Measurements from ENCODE around the gene VDR.

VDR gene

DNA sequence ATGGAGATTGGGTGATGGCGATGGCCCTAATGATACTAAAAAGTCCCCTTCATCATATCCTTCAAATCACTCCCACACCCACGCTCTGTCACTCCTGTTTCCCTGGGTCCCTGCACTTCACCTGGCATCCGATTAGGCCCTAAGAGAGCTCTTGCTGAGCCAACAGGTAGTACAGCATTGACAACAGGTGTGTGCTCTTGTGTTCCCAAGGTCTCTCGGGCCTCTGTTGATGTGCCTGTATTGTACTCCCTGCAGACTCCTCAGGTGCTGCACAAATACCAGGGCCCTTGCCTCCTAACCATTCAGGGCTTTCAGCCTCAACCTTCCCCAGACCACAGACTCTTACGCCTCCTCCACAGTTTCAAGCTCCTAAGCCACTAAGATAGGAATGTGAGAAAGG is 25.8 kb upstream of the VDR start:
- no peak overlapping the region for H3K4me3 ChIP-seq (ENCODE audit: low read depth, low read length)
- DNase-seq (ENCODE audit: low read depth) = no peak
- TF ChIP-seq CTCF (IDR thresholded peaks at IDR 0.05; ENCODE audit: insufficient read depth, low read depth, low read length, missing control alignments) = no peak

GRCh38 chr12:47927346-47927745 is 22.6 kb upstream of the VDR start:
- H3K4me3 ChIP-seq (ENCODE audit: low read depth, low read length) = no peak overlapping the region
- no peak for DNase-seq (ENCODE audit: low read depth)
- TF ChIP-seq CTCF (IDR thresholded peaks at IDR 0.05; ENCODE audit: insufficient read depth, low read depth, low read length, missing control alignments) = no peak

DNA sequence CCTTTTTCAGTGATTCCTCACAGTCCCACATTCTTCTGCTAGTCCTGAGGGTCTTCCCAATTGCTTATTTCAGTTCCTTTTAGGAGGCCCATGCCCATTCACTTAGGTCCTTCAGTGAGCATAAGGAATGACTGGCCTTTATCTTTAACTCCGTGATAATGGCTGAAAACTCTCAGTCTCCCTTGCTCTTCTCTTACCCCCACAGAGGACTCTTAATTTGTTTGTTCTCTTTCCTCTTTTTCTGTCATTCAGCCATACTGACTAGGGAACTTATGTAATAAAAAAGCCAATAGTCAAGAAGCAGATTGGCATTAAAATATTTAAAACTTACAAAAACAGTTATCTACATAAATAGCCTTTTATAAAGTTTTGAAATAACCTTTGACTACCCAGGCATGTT is 17.1 kb upstream of the VDR start:
- H3K4me3 ChIP-seq (ENCODE audit: low read depth, low read length) = no peak overlapping the region
- no peak for TF ChIP-seq CTCF (IDR thresholded peaks at IDR 0.05; ENCODE audit: insufficient read depth, low read depth, low read length, missing control alignments)
- DNase-seq (ENCODE audit: low read depth) = no peak

DNA sequence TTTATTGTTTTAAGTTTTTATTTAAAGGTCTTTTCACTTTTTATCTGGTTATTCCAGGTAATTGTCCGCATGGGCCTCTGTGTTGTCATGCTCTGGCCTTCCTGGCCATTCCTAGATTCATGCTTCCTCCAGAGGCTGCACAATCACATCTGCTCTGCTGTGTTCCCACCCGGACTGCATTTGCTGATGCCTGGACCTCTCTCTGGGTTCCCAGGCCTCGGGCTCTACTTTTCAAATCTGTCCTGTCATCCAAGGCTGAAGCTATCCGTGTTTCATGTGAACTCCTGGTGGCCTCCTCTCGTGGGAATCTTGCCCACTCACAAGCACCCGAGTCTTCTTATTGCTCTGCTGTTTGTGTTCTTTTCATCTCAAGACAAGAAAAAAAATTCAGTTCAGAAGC is 16.1 kb upstream of the VDR start:
- no peak for DNase-seq (ENCODE audit: low read depth)
- TF ChIP-seq CTCF (IDR thresholded peaks at IDR 0.05; ENCODE audit: insufficient read depth, low read depth, low read length, missing control alignments) = no peak
- H3K4me3 ChIP-seq (ENCODE audit: low read depth, low read length) = no peak overlapping the region

GRCh38 chr12:47913081-47913480 is 8.3 kb upstream of the VDR start:
- H3K4me3 ChIP-seq (ENCODE audit: low read depth, low read length) = no peak overlapping the region
- no peak for DNase-seq (ENCODE audit: low read depth)
- TF ChIP-seq CTCF (IDR thresholded peaks at IDR 0.05; ENCODE audit: insufficient read depth, low read depth, low read length, missing control alignments) = no peak

GRCh38 chr12:47912556-47912955 is 7.8 kb upstream of the VDR start:
- TF ChIP-seq CTCF (IDR thresholded peaks at IDR 0.05; ENCODE audit: insufficient read depth, low read depth, low read length, missing control alignments) = no peak
- H3K4me3 ChIP-seq (ENCODE audit: low read depth, low read length) = no peak overlapping the region
- DNase-seq (ENCODE audit: low read depth) = no peak

DNA sequence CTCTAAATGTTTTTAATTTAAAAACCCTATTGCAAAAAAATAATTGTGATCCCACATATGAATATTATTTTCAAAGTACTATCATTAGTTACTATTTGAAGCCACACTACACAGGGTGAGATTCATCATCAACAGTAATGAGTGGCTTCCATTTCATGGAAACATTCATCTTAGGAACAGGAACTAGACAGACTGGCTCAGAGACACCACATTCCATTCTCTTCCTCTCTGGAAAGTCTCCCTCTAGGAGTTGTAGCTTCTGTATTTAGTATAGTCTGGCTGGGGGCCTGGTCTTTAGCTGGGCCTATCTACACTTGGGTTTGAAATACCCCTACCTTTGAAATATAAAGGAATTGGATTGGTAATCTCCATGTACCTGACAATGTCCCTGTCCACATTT is 6.2 kb upstream of the VDR start:
- H3K4me3 ChIP-seq (ENCODE audit: low read depth, low read length) = no peak overlapping the region
- no peak for TF ChIP-seq CTCF (IDR thresholded peaks at IDR 0.05; ENCODE audit: insufficient read depth, low read depth, low read length, missing control alignments)
- DNase-seq (ENCODE audit: low read depth) = no peak

All from GM12865 (cell line).